HEK293T (cell line): ENCODE results near the gene PRR7.

ENCODE experiments used
- ARNT ChIP-seq: fragments of 450-650 bp; IDR thresholded peaks from 2 replicates; pipeline ENCODE4 v1.6.1; 2017; ENCODE audit warnings: mild to moderate bottlenecking
- CTBP1 ChIP-seq: fragments of 450-650 bp; IDR thresholded peaks from 2 replicates; pipeline ENCODE4 v1.6.1; 2016; ENCODE audit warnings: borderline replicate concordance
- ELF4 ChIP-seq: fragments of 450-650 bp; IDR thresholded peaks from 2 replicates; pipeline ENCODE4 v1.6.1; 2017; ENCODE audit warnings: antibody characterized with exemption
- FOXM1 ChIP-seq: fragments of 450-650 bp; IDR thresholded peaks from 2 replicates; pipeline ENCODE4 v1.6.1; 2017; ENCODE audit warnings: mild to moderate bottlenecking, borderline replicate concordance
- HDGF ChIP-seq: fragments of 450-650 bp; IDR thresholded peaks from 2 replicates; pipeline ENCODE4 v1.6.1; 2017; ENCODE audit warnings: antibody characterized with exemption, borderline replicate concordance
- NFRKB ChIP-seq: fragments of 450-650 bp; IDR thresholded peaks from 2 replicates; pipeline ENCODE4 v1.6.1; 2016; ENCODE audit warnings: mild to moderate bottlenecking, moderate library complexity
- SP1 ChIP-seq: fragments of 450-650 bp; IDR thresholded peaks from 2 replicates; pipeline ENCODE4 v1.6.1; 2017
- SUZ12 ChIP-seq: fragments of 450-650 bp; IDR thresholded peaks from 2 replicates; pipeline ENCODE4 v1.6.1; 2016; ENCODE audit warnings: mild to moderate bottlenecking
- TARDBP ChIP-seq: fragments of 450-650 bp; IDR thresholded peaks from 2 replicates; pipeline ENCODE4 v1.6.1; 2016
- ZNF384 ChIP-seq: fragments of 450-650 bp; IDR thresholded peaks from 2 replicates; pipeline ENCODE4 v1.6.1; 2016

- TF ChIP-seq ZNF384 (no peak), SP1 (no peak), ARNT (no peak), CTBP1 (no peak; the same call in 1 of the 2 replicates), ELF4 (no peak), NFRKB (no peak), FOXM1 (no peak; the same call in 1 of the 2 replicates), SUZ12 (no peak), HDGF (no peak), TARDBP (no peak)
Measured at GRCh38 chr5:177455036-177455660, 8.5 kb downstream of the PRR7 start.
